GM23248 (cell line): Measurements from ENCODE around the gene GLB1L3.

Experiments
- EZH2 ChIP-seq: fragments of 200-600 bp; sonication (generic); IDR thresholded peaks from 2 replicates; pipeline ENCODE4 v1.6.1; 2018; ENCODE audit warnings: antibody characterized with exemption, mild to moderate bottlenecking; ENCODE audit not compliant: insufficient read depth, poor library complexity, severe bottlenecking
- EZH2phosphoT487 ChIP-seq: fragments of 200-600 bp; sonication (generic); IDR thresholded peaks from 2 replicates; pipeline ENCODE4 v1.6.1; 2018; ENCODE audit warnings: antibody characterized with exemption, moderate library complexity, mild to moderate bottlenecking, low read depth; ENCODE audit not compliant: insufficient read depth

DNA sequence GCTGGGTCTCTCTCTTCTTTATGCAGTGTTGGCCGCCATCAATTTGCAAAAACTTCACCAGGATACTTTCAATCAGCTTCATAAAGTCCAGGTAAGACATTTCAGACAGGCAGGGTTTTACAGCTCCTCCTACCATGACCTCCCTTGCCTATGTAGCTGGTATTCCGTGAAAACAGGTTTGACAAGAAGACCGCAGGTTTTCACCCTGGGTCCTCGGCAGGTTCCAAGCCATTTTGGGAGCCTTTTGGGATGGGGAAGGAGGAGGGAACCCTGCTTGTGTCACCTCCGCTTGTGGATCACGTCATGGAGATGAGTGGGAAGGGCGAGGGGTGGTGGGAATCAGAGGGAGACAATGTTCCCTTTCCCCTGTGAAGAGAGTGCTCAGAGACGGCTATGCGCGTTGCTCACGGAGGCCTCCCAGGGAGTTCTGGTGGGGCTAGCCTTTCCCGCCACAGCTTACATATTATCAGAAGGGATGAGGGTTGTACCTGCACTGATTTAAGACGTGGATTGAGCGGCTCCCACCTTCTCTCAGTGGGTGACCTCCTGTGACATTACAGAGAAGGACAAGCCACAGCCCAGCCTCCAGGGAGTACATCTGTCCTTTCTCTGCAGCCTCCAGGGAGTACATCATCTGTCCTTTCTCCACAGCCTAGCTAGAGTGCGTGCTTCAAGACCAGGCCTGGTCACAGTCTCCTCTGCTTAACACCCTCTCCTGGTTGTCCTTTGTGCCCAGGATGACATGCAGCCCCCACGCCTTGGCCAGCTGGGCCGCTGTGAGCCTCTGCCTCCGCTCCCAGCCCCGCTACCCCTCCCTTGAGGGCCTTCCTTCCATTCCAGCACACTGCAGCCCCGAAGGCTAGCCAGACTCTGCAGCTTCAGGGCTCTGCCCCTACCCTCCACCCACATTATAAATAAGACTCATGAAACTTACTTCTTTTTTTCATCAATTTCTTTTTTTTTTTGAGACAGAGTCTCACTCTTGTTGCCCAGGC, 17.2 kb downstream of the GLB1L3 start:
- TF ChIP-seq EZH2phosphoT487 (no peak), EZH2 (no peak)
